Esophagus squamous epithelium (tissue), 5 donors: ENCODE data around the gene IP6K3. TPM values are rescaled to one million over a fixed set of nuclear protein-coding genes. Genes with fewer than 3 reads are reported as not detected.

Experiments
- DNase-seq: peaks from one replicate; lab custom pipeline; 2025; lab: John Stamatoyannopoulos, UW
- H3K27ac ChIP-seq, 4 donors: fragments of 200-600 bp; sonication (generic); one replicate each; pipeline ENCODE4 v1.5.1; 2016 to 2019; ENCODE audit warnings: mild to moderate bottlenecking in 1 of 4
- H3K27me3 ChIP-seq, 4 donors: fragments of 200-600 bp; sonication (generic); 1 replicate in 3 of 4; 2 replicates in 1 of 4; pipeline versions ENCODE4 v1.5.1 to v1.6.0; 2017 to 2021; ENCODE audit warnings: antibody characterized with exemption in 1 of 4
- H3K36me3 ChIP-seq, 3 donors: fragments of 200-600 bp; sonication (generic); one replicate each; pipeline ENCODE4 v1.5.1; 2016 to 2019
- H3K4me1 ChIP-seq, 3 donors: fragments of 200-600 bp; sonication (generic); one replicate each; pipeline ENCODE4 v1.5.1; 2017 to 2019
- H3K4me3 ChIP-seq, 4 donors: fragments of 200-600 bp; sonication (generic); 1 replicate in 3 of 4; 2 replicates in 1 of 4; pipeline ENCODE4 v1.5.1; 2016 to 2019; ENCODE audit warnings: mild to moderate bottlenecking in 2 of 4, moderate library complexity in 1 of 4
- H3K9me3 ChIP-seq, 3 donors: fragments of 200-600 bp; sonication (generic); one replicate each; pipeline ENCODE4 v1.5.1; 2016 to 2019
- CTCF ChIP-seq, 6 experiments: fragments of 450-650 bp in 4 of 6; fragments of 200-600 bp in 2 of 6; sonication (generic) in 2 of 6; IDR thresholded peaks; one replicate each; pipeline ENCODE4 v1.5.1; 2016 to 2019; ENCODE audit warnings: antibody characterized with exemption in 6 of 6, mild to moderate bottlenecking in 4 of 6, moderate library complexity in 4 of 6
- POLR2A ChIP-seq, 4 donors: fragments of 450-650 bp; IDR thresholded peaks; one replicate each; pipeline ENCODE4 v1.6.1; 2017; ENCODE audit warnings: antibody characterized with exemption in 4 of 4, mild to moderate bottlenecking in 4 of 4, moderate library complexity in 3 of 4
- WGBS, 2 donors: methylation state at CpG; one replicate each; pipeline ENCODE4 v1.1.5; 2018; 5-methylcytosine and 5-hydroxymethylcytosine counted together
- intact Hi-C: fragments of 100-400 bp; cut with DNase I; formaldehyde crosslinking; loops from one replicate; pipeline ENCODE4 v1.15.0; 2022
- total RNA-seq, 4 donors: library from RNA; depleted of rRNA; stranded (reverse); fragments of >200 nt; gene quantifications; one replicate each; pipeline ENCODE4 v1.1.0, GENCODE V29; 2016
- donor health status: DM: yes; HTN: yes; CAD: no.

IP6K3 gene
- total RNA-seq, 4 donors from 2014 or later: 0.75 to 5.5 (median 1.7) TPM; not detected in 1

GRCh38 chr6:33782561-33782960, 35.9 kb upstream of the IP6K3 start:
- no peak for DNase-seq
- 87 to 100% methylated on average over 1 to 3 of the region's 5 CpGs for WGBS, 2 donors
- Histone ChIP-seq H3K36me3 (peaks cover 21 to 88% (median 65%) of the 10 kb centered on the region in 3 donors), H3K4me1 (peaks cover 15 to 60% (median 36%) of the 10 kb centered on the region in 3 donors), H3K27me3 (no peaks in the 10 kb centered on the region), H3K4me3 (no peak overlapping the region), H3K27ac (no peak overlapping the region), H3K9me3 (no peaks in the 10 kb centered on the region)
- no peak for TF ChIP-seq POLR2A (IDR thresholded peaks at IDR 0.05)
- TF ChIP-seq CTCF (IDR thresholded peaks at IDR 0.05): no peak
- intact Hi-C loops: no loop called here

GRCh38 chr6:33781131-33781975, 34.6 kb upstream of the IP6K3 start:
- no peak for DNase-seq
- H3K27ac ChIP-seq: peak overlapping the region in 3 of 4 donors; percentile 1 to 37 (median 13)
- intact Hi-C loops: no loop called here
- H3K4me1 ChIP-seq: peaks cover 5 to 48% (median 24%) of the 10 kb centered on the region in 3 donors
- H3K36me3 ChIP-seq: peaks cover 32 to 95% (median 77%) of the 10 kb centered on the region in 3 donors
- no peaks in the 10 kb centered on the region for H3K9me3 ChIP-seq
- 66 to 67% methylated on average over 7 to 10 of the region's 16 CpGs for WGBS, 2 donors
- no peak for TF ChIP-seq CTCF (IDR thresholded peaks at IDR 0.05)
- no peak for TF ChIP-seq POLR2A (IDR thresholded peaks at IDR 0.05)
- no peak overlapping the region for H3K4me3 ChIP-seq
- H3K27me3 ChIP-seq: no peaks in the 10 kb centered on the region

- Histone ChIP-seq H3K4me1 (peaks cover 0 to 34% (median 9%) of the 10 kb centered on the region in 3 donors), H3K4me3 (no peak overlapping the region), H3K27ac (no peak overlapping the region), H3K27me3 (no peaks in the 10 kb centered on the region), H3K9me3 (no peaks in the 10 kb centered on the region), H3K36me3 (peaks cover 41 to 100% (median 92%) of the 10 kb centered on the region in 3 donors)
- no peak for DNase-seq
- TF ChIP-seq POLR2A (IDR thresholded peaks at IDR 0.05): no peak
- no peak for TF ChIP-seq CTCF (IDR thresholded peaks at IDR 0.05)
- 86 to 91% methylated on average over 10 to 12 of the region's 14 CpGs for WGBS, 2 donors
- intact Hi-C loops: no loop called here
These were observed 33.2 kb upstream of the IP6K3 start for GRCh38 chr6:33779895-33780294.

GRCh38 chr6:33779290-33779689, 32.6 kb upstream of the IP6K3 start:
- H3K9me3 ChIP-seq: no peaks in the 10 kb centered on the region
- H3K36me3 ChIP-seq: peaks cover 41 to 100% (median 91%) of the 10 kb centered on the region in 3 donors
- no peak for DNase-seq
- intact Hi-C loops: no loop called here
- H3K4me3 ChIP-seq: no peak overlapping the region
- 77 to 87% methylated on average over 6 to 7 of the region's 7 CpGs for WGBS, 2 donors
- no peaks in the 10 kb centered on the region for H3K27me3 ChIP-seq
- no peak overlapping the region for H3K27ac ChIP-seq
- H3K4me1 ChIP-seq: peaks cover 0 to 28% (median 5%) of the 10 kb centered on the region in 3 donors
- TF ChIP-seq POLR2A (IDR thresholded peaks at IDR 0.05) (no peak), CTCF (IDR thresholded peaks at IDR 0.05) (no peak)

- no peak overlapping the region for H3K4me3 ChIP-seq
- intact Hi-C loops: no loop called here
- no peaks in the 10 kb centered on the region for H3K27me3 ChIP-seq
- no peak overlapping the region for H3K27ac ChIP-seq
- peaks cover 35 to 100% (median 89%) of the 10 kb centered on the region in 3 donors for H3K36me3 ChIP-seq
- WGBS, 2 donors: 82 to 88% methylated on average over 12 of the region's 12 CpGs
- H3K4me1 ChIP-seq: peaks cover 0 to 26% (median 5%) of the 10 kb centered on the region in 3 donors
- no peak for DNase-seq
- no peaks in the 10 kb centered on the region for H3K9me3 ChIP-seq
- no peak for TF ChIP-seq CTCF (IDR thresholded peaks at IDR 0.05)
- TF ChIP-seq POLR2A (IDR thresholded peaks at IDR 0.05): no peak
These were observed 31.9 kb upstream of the IP6K3 start for GRCh38 chr6:33778444-33779121.
